Lower leg skin (tissue), 3 donors: ENCODE data around the gene CRHR2.

Source experiments
- CTCF ChIP-seq, 3 donors: fragments of 450-650 bp; IDR thresholded peaks; one replicate each; pipeline ENCODE4 v1.5.1; 2016; ENCODE audit warnings: antibody characterized with exemption in 3 of 3, mild to moderate bottlenecking in 3 of 3, moderate library complexity in 2 of 3
- POLR2A ChIP-seq, 2 donors: fragments of 450-650 bp; IDR thresholded peaks; one replicate each; pipeline ENCODE4 v1.6.1; 2016 to 2017; ENCODE audit warnings: antibody characterized with exemption in 2 of 2, mild to moderate bottlenecking in 1 of 2, moderate library complexity in 1 of 2

- no peak for TF ChIP-seq CTCF (IDR thresholded peaks at IDR 0.05)
- TF ChIP-seq POLR2A (IDR thresholded peaks at IDR 0.05) = no peak
These were observed 25.1 kb downstream of the CRHR2 start for GRCh38 chr7:30657131-30657530.
